ENCODE results near the gene BPIFB6.

Gene BPIFB6

GRCh38 chr20:33046412-33046811, 15.0 kb downstream of the BPIFB6 start:
- POLR2A ChIA-PET (ENCODE audit: low non-redundant PET): no interaction called here
- no peak overlapping the region for H3K27ac ChIP-seq
- DNase-seq (ENCODE audit: low spot score): no peak
- CTCF ChIA-PET: interaction anchor here (0.5 to 0.7 kb wide), 2 partner anchors 144 to 448 kb away, joined by 3 read pairs; no protein-coding TSS in a partner anchor
- no peak for TF ChIP-seq CTCF (conservative IDR thresholded peaks at IDR 0.05; ENCODE audit: low read depth)

GRCh38 chr20:33051333-33051732, 19.9 kb downstream of the BPIFB6 start:
- ChIA-PET CTCF (interaction anchor here (0.6 kb wide), 1 partner anchor 49 kb away, joined by 3 read pairs; no protein-coding TSS in a partner anchor), POLR2A (ENCODE audit: low non-redundant PET) (no interaction called here)
- DNase-seq (ENCODE audit: low spot score): no peak
- TF ChIP-seq CTCF (conservative IDR thresholded peaks at IDR 0.05; ENCODE audit: low read depth): no peak
- H3K27ac ChIP-seq: no peak overlapping the region

- DNase-seq (ENCODE audit: low spot score): no peak
- no peak within 1 kb of the TSS for H3K27ac ChIP-seq
- ChIA-PET POLR2A (ENCODE audit: low non-redundant PET) (no interaction called here), CTCF (interaction anchor here (0.7 kb wide), 1 partner anchor 123 kb away, joined by 3 read pairs; no protein-coding TSS in a partner anchor)
- no peak for TF ChIP-seq CTCF (conservative IDR thresholded peaks at IDR 0.05; ENCODE audit: low read depth)
These were observed 22.1 kb downstream of the BPIFB6 start, which contains the start of gene BPIFB3 for GRCh38 chr20:33053291-33054106. TSS of gene BPIFB3 (plus strand) at chr20:33053903. CDS start at chr20:33055436, 1,533 bp downstream.

- CTCF ChIA-PET: interaction anchor here (0.9 to 1.1 kb wide), 2 partner anchors 17 to 822 kb away, joined by 3 read pairs; no protein-coding TSS in a partner anchor
- POLR2A ChIA-PET (ENCODE audit: low non-redundant PET): no interaction called here
- TF ChIP-seq CTCF (conservative IDR thresholded peaks at IDR 0.05; ENCODE audit: low read depth): no peak
- DNase-seq (ENCODE audit: low spot score): no peak
- no peak overlapping the region for H3K27ac ChIP-seq
These were observed 22.9 kb downstream of the BPIFB6 start for GRCh38 chr20:33054381-33054780.

- ChIA-PET CTCF (interaction anchor here (0.9 to 1.1 kb wide), 2 partner anchors 17 to 821 kb away, joined by 3 read pairs; no protein-coding TSS in a partner anchor), POLR2A (ENCODE audit: low non-redundant PET) (no interaction called here)
- TF ChIP-seq CTCF (conservative IDR thresholded peaks at IDR 0.05; ENCODE audit: low read depth): no peak
- DNase-seq (ENCODE audit: low spot score): no peak
- H3K27ac ChIP-seq: no peak overlapping the region
These were observed 23.3 kb downstream of the BPIFB6 start for GRCh38 chr20:33054791-33055190.

- ChIA-PET CTCF (interaction anchor here (0.6 to 0.8 kb wide), 2 partner anchors 37 to 242 kb away, joined by 3 read pairs; no protein-coding TSS in a partner anchor), POLR2A (ENCODE audit: low non-redundant PET) (no interaction called here)
- no peak for DNase-seq (ENCODE audit: low spot score)
These were observed 27.7 kb downstream of the BPIFB6 start for GRCh38 chr20:33059136-33059535.

More at GRCh38 chr20:33059136-33059535, 27.7 kb downstream of the BPIFB6 start:
- H3K27ac ChIP-seq: no peak overlapping the region
- no peak for TF ChIP-seq CTCF (conservative IDR thresholded peaks at IDR 0.05; ENCODE audit: low read depth)

Measured in RWPE1 (cell line).